ENCODE data around the gene STARD7.
"Not testable (repeated sequence)": the region's sequence is repeated elsewhere in the genome, so short reads cannot be mapped to it uniquely, and the experiment has no call there.

The STARD7 gene

GRCh38 chr2:96163768-96164429 is 44.7 kb downstream of the STARD7 start:
- DNase-seq (ENCODE audit: low read depth): no peak

DNA sequence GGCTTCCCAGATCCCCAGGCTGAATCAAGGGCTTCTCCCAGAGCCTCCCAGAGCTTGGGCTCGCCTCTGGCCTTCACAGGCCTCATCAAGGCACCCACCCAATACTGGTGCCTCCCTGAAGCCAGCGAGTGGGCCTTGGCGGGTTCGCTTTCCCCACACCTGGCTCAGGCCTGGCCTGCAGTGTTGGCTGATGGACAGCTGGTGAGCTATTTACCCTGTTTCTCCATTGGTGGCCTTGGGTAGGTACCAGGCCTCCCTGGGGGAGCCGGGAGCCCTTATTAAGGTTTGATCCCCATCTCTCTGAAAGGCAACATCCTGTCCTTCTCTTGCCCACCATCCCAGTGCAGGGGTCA is 45.2 kb downstream of the STARD7 start:
- no peak for DNase-seq (ENCODE audit: low read depth)

DNA sequence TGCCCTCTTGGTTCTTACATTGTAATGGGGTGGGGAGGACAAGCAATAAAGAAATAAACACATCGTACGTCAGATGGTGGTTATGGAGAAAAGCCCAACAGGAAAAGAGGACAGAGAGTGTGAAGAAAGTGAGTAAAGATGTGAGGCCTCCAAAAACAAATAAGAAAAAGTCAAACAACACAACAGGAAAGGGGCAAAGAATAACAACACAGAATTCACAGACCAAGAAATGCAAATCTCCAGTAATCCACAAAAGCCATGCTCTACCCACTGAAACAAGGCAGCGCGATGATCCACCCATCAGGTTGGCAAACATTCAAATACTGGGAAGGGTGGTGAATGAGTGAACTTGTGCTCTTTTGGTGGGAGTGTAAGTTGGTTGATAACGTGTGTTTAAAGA is 46.7 kb downstream of the STARD7 start:
- DNase-seq (ENCODE audit: low read depth): no peak

GRCh38 chr2:96160366-96160765 is 48.3 kb downstream of the STARD7 start:
- not testable (repeated sequence) for DNase-seq (ENCODE audit: low read depth)

GRCh38 chr2:96159084-96159830 is 49.4 kb downstream of the STARD7 start:
- DNase-seq (ENCODE audit: low read depth): no peak

DNA sequence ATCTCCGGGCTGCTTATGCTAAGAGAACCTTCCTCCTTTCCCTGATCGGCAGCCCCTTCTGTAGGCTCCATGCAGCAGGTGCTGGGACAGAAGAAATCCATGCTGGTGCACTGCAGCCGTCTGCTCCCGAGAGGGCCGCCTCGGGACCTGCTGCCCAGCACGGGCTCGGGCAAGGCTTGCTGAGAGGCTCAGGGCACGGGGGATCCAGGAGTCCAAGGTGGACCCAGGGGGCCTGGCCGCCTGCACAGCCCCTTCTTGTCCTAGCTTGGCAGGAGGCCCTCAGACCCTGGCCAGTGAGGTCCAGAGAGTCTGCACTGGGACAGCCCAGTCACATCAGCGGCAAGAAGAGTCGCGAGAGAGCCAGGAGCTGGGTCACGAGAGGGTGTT is 50.1 kb downstream of the STARD7 start:
- DNase-seq (ENCODE audit: low read depth): no peak

GRCh38 chr2:96157649-96158553 is 50.7 kb downstream of the STARD7 start:
- no peak for DNase-seq (ENCODE audit: low read depth)

- DNase-seq (ENCODE audit: low read depth): no peak
Measured at GRCh38 chr2:96156926-96157648, 51.5 kb downstream of the STARD7 start.

GRCh38 chr2:96156011-96156820 is 52.4 kb downstream of the STARD7 start:
- no peak for DNase-seq (ENCODE audit: low read depth)

- no peak for DNase-seq (ENCODE audit: low read depth)
Measured at GRCh38 chr2:96154506-96155380, 53.9 kb downstream of the STARD7 start.

- no peak for DNase-seq (ENCODE audit: low read depth)
Measured at GRCh38 chr2:96153991-96154431, 54.6 kb downstream of the STARD7 start.

DNA sequence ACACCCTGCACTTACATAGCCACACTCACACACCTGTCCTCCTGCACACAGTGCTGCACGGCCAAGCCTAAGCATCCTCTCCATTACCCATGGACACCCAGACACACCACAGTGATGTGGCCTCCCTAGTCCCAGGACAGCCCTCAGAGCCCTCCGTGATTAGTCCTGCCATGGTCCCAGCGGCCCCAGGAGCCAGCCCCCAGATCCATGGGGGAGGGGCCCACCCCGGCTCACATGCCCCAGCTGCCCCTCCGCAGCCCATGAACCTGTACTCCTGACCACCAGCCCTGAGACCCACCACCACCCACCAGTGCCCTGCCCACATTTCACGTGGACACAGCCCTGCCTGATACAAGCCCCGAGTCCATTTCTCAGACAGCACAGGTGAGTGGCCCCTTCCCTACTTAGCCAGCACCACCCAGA is 55.3 kb downstream of the STARD7 start:
- no peak for DNase-seq (ENCODE audit: low read depth)

GRCh38 chr2:96152304-96153161 is 56.1 kb downstream of the STARD7 start:
- DNase-seq (ENCODE audit: low read depth): no peak

DNA sequence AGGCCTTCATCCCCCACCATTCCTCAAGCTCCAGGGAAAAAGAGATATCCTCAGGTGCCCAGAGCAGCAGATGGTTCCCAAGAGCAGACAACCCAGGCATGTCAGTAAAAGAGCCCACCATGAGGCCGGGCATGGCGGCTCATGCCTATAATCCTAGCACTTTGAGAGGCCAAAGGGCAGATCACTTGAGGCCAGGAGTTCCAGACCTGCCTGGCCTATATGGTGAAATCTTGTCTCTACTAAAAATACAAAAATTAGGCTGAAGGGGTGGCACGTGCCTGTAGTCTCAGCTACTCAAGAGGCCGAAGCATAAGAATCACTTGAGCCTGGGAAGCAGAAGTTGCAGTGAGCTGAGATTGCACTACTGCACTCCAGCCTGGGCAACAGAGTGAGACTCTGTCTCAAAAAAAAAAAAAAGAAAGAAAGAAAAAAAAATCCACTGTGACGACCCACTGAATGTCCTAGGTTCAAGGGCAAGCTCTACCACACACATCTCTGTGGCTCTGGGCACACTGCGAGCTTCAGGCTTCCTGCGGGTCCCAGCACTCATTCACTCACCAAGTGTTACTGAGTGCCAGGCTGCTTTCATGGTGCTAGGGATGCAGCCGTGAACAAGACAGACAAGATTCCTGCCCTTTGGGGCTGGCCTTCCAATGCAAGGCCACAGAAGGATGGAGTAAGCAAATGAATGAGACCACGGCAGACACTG is 56.9 kb downstream of the STARD7 start:
- DNase-seq (ENCODE audit: low read depth): no peak

GRCh38 chr2:96150791-96151594 is 57.6 kb downstream of the STARD7 start:
- no peak for DNase-seq (ENCODE audit: low read depth)

GRCh38 chr2:96150007-96150640 is 58.5 kb downstream of the STARD7 start:
- DNase-seq (ENCODE audit: low read depth): no peak
